Karpas-422 (cell line): Measurements from ENCODE around the gene ARHGAP35. TPM values are rescaled to one million over a fixed set of nuclear protein-coding genes. Genes with fewer than 3 reads are reported as not detected.
"Not testable (repeated sequence)": the region's sequence is repeated elsewhere in the genome, so short reads cannot be mapped to it uniquely, and the experiment has no call there.

Source experiments
- DNase-seq: peaks from one replicate; pipeline ENCODE4 v3.0.0-alpha.2; 2015
- H2AFZ ChIP-seq: fragments of 200-600 bp; sonication (generic); 2 replicates; pipeline ENCODE4 v1.6.1; 2014; ENCODE audit warnings: antibody characterized with exemption, low read length, mixed read lengths
- H3K27ac ChIP-seq: fragments of 200-600 bp; sonication (generic); 2 replicates; pipeline ENCODE4 v1.5.1; 2014; ENCODE audit warnings: mild to moderate bottlenecking, low read length, moderate library complexity
- H3K27me3 ChIP-seq: fragments of 200-600 bp; sonication (generic); 2 replicates; pipeline ENCODE4 v1.6.1; 2014; ENCODE audit warnings: low read length, mixed read lengths
- H3K36me3 ChIP-seq: fragments of 200-600 bp; sonication (generic); 2 replicates; pipeline ENCODE4 v1.6.1; 2014; ENCODE audit warnings: low read length, mixed read lengths; ENCODE audit not compliant: insufficient read depth
- H3K4me1 ChIP-seq: fragments of 200-600 bp; sonication (generic); 2 replicates; pipeline ENCODE4 v1.6.1; 2014; ENCODE audit warnings: mild to moderate bottlenecking, low read length, mixed read lengths
- H3K4me2 ChIP-seq: fragments of 200-600 bp; sonication (generic); 2 replicates; pipeline ENCODE4 v1.6.1; 2014; ENCODE audit warnings: low read length, low read depth, mild to moderate bottlenecking; ENCODE audit not compliant: poor library complexity, severe bottlenecking
- H3K4me3 ChIP-seq: fragments of 200-600 bp; sonication (generic); 2 replicates; pipeline ENCODE4 v1.5.1; 2014; ENCODE audit warnings: mild to moderate bottlenecking, antibody characterized with exemption, low read length, mixed read lengths
- H3K79me2 ChIP-seq: fragments of 200-600 bp; sonication (generic); 2 replicates; pipeline ENCODE4 v1.6.1; 2014; ENCODE audit warnings: mild to moderate bottlenecking, low read length, mixed read lengths
- H3K9ac ChIP-seq: fragments of 200-600 bp; sonication (generic); 2 replicates; pipeline ENCODE4 v1.6.0; 2014; ENCODE audit warnings: low read length
- H3K9me2 ChIP-seq: fragments of 200-600 bp; sonication (generic), shearing (Covaris generic); replicated peaks from 2 replicates; pipeline ENCODE4 v1.6.0; 2014; ENCODE audit warnings: mild to moderate bottlenecking, low read length, moderate library complexity; ENCODE audit not compliant: insufficient read depth
- H3K9me3 ChIP-seq: fragments of 300-700, 200-600 bp; sonication (generic); 2 replicates; pipeline ENCODE4 v1.6.1; 2014; ENCODE audit warnings: low read length, mixed read lengths
- H4K20me1 ChIP-seq: fragments of 200-600 bp; sonication (generic); 2 replicates; pipeline ENCODE4 v1.6.1; 2014; ENCODE audit warnings: mild to moderate bottlenecking, antibody characterized with exemption, low read length, low read depth; ENCODE audit not compliant: insufficient read depth
- total RNA-seq: library from RNA; depleted of rRNA; stranded (reverse); fragments of >200 nt; shearing (Covaris generic); gene quantifications from 2 replicates; pipeline ENCODE4 v1.2.3, GENCODE V29; 2014; ENCODE audit warnings: low replicate concordance

The ARHGAP35 gene
- total RNA-seq, 1 experiment from 2014 or later: 30.4 TPM

DNA sequence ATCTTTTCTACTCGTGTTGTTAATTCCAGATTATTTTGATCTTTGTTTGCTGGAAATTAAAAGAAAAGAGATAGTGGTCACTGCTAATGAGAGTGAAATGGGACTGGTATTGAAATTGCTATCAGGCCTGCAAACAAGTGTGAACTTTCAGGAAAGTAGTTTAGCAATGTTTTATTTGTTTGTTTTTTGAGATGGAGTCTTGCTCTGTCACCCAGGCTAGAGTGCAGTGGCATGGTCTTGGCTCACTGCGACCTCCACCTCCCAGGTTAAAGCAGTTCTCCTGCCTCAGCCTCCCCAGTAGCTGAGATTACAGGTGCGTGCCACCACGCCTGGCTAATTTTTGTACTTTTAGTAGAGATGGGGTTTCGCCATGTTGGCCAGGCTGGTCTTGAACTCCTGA lies 10.4 kb downstream of the ARHGAP35 start:
- not testable (repeated sequence) for H3K9me2 ChIP-seq, H3K4me3 ChIP-seq, H3K36me3 ChIP-seq, H3K27me3 ChIP-seq, DNase-seq, H2AFZ ChIP-seq, H3K9ac ChIP-seq, H3K4me2 ChIP-seq, H3K9me3 ChIP-seq, H3K27ac ChIP-seq
- Histone ChIP-seq H4K20me1 (peaks cover 47% of the 10 kb centered on the region), H3K4me1 (peaks cover 34% of the 10 kb centered on the region), H3K79me2 (peaks cover 98% of the 10 kb centered on the region)

DNA sequence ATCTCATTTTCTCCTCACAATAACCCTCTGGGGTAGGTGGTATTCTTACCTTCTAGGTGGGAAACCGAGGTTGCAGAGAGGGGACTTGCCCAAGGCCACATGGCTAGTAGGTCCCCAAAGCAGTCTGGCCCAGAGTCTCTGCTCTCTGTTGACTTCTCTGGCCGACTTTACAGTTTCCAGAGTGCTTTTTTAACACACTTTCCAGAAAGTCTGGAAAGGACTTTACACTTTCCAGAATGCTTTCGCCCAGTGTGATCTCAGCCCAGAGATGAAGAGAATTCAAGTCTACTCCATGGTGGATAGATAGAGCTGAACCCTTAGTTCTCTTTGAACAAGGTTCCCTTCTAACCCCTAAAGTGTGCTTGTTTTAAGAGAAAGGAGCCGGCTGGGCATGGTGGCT lies 12.2 kb downstream of the ARHGAP35 start:
- DNase-seq: no peak
- H2AFZ ChIP-seq: no peak overlapping the region

DNA sequence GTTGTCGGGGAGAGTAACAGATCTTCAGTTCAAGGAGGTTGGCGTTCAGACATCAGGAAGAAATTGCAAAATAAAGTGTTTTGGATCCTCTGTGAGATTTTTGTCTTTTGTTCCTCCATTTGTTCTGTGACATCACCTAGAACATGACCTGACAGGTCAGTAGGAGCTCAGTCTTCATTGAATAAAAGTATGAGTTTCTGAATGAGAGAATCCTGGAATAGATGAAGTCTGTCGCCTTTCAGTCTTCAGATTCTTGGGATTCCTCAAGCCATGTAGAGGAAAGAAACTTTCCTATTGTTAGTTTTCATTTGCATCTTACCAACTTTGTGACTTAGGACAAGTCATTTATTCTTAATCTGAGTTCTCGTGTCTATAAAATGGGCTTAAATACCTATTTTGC lies 14.4 kb downstream of the ARHGAP35 start:
- Histone ChIP-seq H3K79me2 (peaks cover 90% of the 10 kb centered on the region), H3K9me3 (no peaks in the 10 kb centered on the region), H3K9ac (no peak overlapping the region), H3K4me1 (no peaks in the 10 kb centered on the region), H2AFZ (no peak overlapping the region), H4K20me1 (0 out of 2 replicates have a peak, but pooled peaks cover 23% of the 10 kb centered on the region), H3K4me2 (no peak overlapping the region), H3K27me3 (no peaks in the 10 kb centered on the region), H3K9me2 (no peaks in the 10 kb centered on the region), H3K36me3 (no peaks in the 10 kb centered on the region), H3K4me3 (no peak overlapping the region), H3K27ac (no peak overlapping the region)
- no peak for DNase-seq

More for the DNA sequence above, 12.2 kb downstream of the ARHGAP35 start:
- Histone ChIP-seq H3K4me1 (peaks cover 17% of the 10 kb centered on the region), H3K27me3 (no peaks in the 10 kb centered on the region), H4K20me1 (peaks cover 34% of the 10 kb centered on the region), H3K27ac (no peak overlapping the region), H3K4me3 (no peak overlapping the region), H3K36me3 (no peaks in the 10 kb centered on the region; the same call in 1 of the 2 replicates), H3K9me3 (no peaks in the 10 kb centered on the region), H3K4me2 (no peak overlapping the region), H3K9ac (no peak overlapping the region), H3K79me2 (peaks cover 93% of the 10 kb centered on the region), H3K9me2 (no peaks in the 10 kb centered on the region)

DNA sequence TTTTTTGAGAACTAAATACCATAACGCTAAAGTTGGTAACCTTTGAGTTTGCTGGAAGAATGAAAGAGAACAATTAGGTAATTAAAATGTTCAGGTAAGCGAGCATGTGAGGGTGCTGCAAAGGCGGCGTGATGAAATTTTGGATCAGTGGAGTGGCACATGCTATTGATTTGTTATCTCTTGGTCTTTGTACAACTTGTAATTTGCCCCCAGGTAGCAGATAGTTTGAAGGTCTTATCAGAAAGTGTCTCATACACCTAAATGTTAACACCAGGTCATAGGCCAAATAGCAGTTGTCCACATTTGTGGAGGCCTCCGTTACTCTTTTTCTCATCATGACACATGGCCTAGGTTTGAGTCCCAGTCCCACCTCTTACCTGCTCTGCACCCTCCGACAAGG lies 14.9 kb downstream of the ARHGAP35 start:
- H2AFZ ChIP-seq: no peak overlapping the region
- H3K9me2 ChIP-seq: no peaks in the 10 kb centered on the region
- H4K20me1 ChIP-seq: 0 out of 2 replicates have a peak, but pooled peaks cover 23% of the 10 kb centered on the region
- no peak overlapping the region for H3K4me3 ChIP-seq
- peaks cover 90% of the 10 kb centered on the region for H3K79me2 ChIP-seq
- H3K9me3 ChIP-seq: no peaks in the 10 kb centered on the region
- H3K27ac ChIP-seq: no peak overlapping the region
- no peaks in the 10 kb centered on the region for H3K27me3 ChIP-seq
- no peak for DNase-seq
- H3K4me2 ChIP-seq: no peak overlapping the region
- no peaks in the 10 kb centered on the region for H3K4me1 ChIP-seq
- H3K9ac ChIP-seq: no peak overlapping the region
- no peaks in the 10 kb centered on the region for H3K36me3 ChIP-seq

DNA sequence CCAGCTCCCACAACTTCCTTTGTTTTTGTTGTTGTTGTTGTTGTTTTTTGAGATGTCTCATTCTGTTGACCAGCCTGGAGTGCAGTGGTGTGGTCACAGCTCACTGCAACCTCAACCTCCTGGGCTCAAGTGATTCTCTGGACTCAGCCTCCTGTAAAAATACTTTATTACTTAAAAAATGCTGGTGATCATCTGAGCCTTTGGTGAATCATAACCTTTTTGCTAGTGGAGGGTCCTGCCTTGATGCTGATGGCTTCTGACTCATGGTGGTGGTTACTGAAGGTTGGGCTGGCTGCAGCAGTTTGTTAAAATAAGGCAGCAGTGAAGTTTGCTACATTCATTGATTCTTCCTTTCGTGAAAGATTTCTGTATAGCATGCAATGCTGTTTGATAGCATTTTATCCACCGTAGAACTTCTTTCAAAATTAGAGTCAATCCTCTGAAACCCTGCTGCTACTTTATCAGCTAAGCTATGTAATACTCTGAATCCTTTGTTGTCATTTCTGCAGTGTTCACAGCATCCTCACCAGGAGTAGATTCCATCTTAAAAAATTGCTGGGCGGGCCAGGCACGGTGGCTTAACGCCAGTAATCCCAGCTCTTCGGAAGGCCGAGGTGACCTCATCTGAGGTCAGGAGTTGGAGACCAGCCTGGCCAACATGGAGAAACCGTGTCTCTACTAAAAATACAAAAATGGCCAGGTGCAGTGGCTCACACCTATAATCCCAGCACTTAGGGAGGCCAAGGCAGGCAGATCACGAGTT lies 18.0 kb downstream of the ARHGAP35 start:
- no peak overlapping the region for H2AFZ ChIP-seq
- no peaks in the 10 kb centered on the region for H3K9me2 ChIP-seq
- H3K4me2 ChIP-seq: no peak overlapping the region
- H3K9me3 ChIP-seq: no peaks in the 10 kb centered on the region
- no peaks in the 10 kb centered on the region for H3K36me3 ChIP-seq
- no peaks in the 10 kb centered on the region for H3K27me3 ChIP-seq
- no peak overlapping the region for H3K27ac ChIP-seq
- no peaks in the 10 kb centered on the region for H3K4me1 ChIP-seq
- peaks cover 91% of the 10 kb centered on the region for H3K79me2 ChIP-seq
- no peak for DNase-seq
- 0 out of 2 replicates have a peak, but pooled peaks cover 5% of the 10 kb centered on the region for H4K20me1 ChIP-seq
- H3K9ac ChIP-seq: no peak overlapping the region
- no peak overlapping the region for H3K4me3 ChIP-seq

DNA sequence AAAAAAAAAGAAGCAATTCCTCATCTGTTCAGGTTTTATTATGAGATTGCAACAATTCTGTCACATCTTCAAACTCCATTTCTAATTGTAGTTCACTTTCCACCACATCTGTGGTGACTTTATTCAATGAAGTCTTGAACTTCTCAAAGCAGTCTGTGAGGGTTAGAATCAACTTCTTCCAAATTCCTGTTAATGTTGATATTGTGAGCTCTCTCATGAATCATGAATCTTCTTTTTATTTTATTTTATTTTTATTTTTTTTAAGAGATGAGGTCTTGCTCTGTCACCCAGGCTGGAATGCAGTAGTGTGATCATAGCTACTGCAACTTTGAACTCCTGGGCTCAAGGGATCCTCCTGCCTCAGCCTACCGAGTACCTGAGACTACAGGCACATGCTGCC lies 19.6 kb downstream of the ARHGAP35 start:
- H3K9me3 ChIP-seq: no peaks in the 10 kb centered on the region
- H3K4me3 ChIP-seq: no peak overlapping the region
- H3K9ac ChIP-seq: no peak overlapping the region
- H3K36me3 ChIP-seq: no peaks in the 10 kb centered on the region
- no peak for DNase-seq
- no peak overlapping the region for H2AFZ ChIP-seq
- H3K9me2 ChIP-seq: no peaks in the 10 kb centered on the region
- 0 out of 2 replicates have a peak, but pooled peaks cover 5% of the 10 kb centered on the region for H4K20me1 ChIP-seq
- H3K27ac ChIP-seq: no peak overlapping the region
- no peak overlapping the region for H3K4me2 ChIP-seq
- H3K4me1 ChIP-seq: peaks cover 4% of the 10 kb centered on the region
- H3K79me2 ChIP-seq: peaks cover 91% of the 10 kb centered on the region
- no peaks in the 10 kb centered on the region for H3K27me3 ChIP-seq

DNA sequence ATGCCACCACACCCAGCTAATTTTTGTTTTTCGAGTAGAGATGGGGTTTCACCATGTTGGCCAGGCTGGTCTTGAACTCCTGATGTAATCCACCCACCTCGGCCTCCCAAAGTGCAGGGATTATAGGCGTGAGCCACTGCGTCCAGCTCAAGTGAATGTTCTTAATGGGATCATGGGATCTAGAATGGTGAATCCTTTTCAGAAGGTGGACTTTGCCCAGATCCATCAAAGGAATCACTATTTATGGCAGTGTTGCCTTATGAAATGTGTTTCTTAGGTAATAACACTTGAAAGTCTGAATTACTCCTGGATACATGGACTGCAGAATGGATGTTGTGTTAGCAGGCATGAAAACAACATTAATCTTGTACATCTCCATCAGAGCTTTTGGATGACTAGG lies 20.3 kb downstream of the ARHGAP35 start:
- H3K4me1 ChIP-seq: peaks cover 10% of the 10 kb centered on the region
- no peaks in the 10 kb centered on the region for H4K20me1 ChIP-seq
- no peak overlapping the region for H3K4me2 ChIP-seq
- H2AFZ ChIP-seq: no peak overlapping the region
- H3K27ac ChIP-seq: no peak overlapping the region
- DNase-seq: no peak
- no peak overlapping the region for H3K4me3 ChIP-seq
- H3K79me2 ChIP-seq: peaks cover 91% of the 10 kb centered on the region
- H3K9me3 ChIP-seq: no peaks in the 10 kb centered on the region
- no peaks in the 10 kb centered on the region for H3K27me3 ChIP-seq
- no peaks in the 10 kb centered on the region for H3K36me3 ChIP-seq
- no peaks in the 10 kb centered on the region for H3K9me2 ChIP-seq
- no peak overlapping the region for H3K9ac ChIP-seq

DNA sequence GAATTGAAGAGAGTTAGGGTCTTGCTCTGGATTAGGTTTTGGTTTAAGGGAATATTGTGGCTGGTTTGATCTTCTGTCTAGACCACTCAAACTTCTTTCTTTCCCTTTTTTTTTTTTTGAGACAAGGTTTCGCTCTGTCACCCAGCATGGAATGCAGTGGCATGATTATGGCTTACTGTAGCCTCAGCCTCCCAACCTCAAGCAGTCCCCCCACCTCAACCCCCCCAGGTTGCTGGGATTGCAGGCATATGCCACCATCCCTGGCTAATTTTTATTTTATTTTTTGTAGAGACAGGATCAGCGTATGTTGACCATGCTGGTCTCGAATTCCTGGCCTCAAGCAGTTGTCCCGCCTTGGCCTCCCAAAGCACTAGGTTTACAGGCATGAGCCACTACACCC lies 21.2 kb downstream of the ARHGAP35 start:
- Histone ChIP-seq H3K27ac (no peak overlapping the region), H3K27me3 (no peaks in the 10 kb centered on the region), H4K20me1 (no peaks in the 10 kb centered on the region), H3K79me2 (peaks cover 92% of the 10 kb centered on the region), H3K36me3 (no peaks in the 10 kb centered on the region), H3K9ac (no peak overlapping the region), H3K4me1 (peaks cover 20% of the 10 kb centered on the region), H3K9me3 (no peaks in the 10 kb centered on the region), H3K4me3 (no peak overlapping the region), H3K9me2 (no peaks in the 10 kb centered on the region), H2AFZ (no peak overlapping the region), H3K4me2 (no peak overlapping the region)
- DNase-seq: no peak
